GM12873 (cell line): ENCODE measurements around the gene DOCK8.
A peak's percentile ranks its signal among the peaks of the same experiment; 100 is the strongest.

Experiments
- TF ChIP-seq, protein P1 (sequence below): IDR thresholded peaks from 2 replicates; pipeline ENCODE4 v1.5.1; 2012; ENCODE audit warnings: low read depth, mild to moderate bottlenecking, moderate library complexity, low read length, control low read depth; ENCODE audit not compliant: insufficient read depth; ENCODE audit errors: missing control alignments

The DOCK8 gene

DNA sequence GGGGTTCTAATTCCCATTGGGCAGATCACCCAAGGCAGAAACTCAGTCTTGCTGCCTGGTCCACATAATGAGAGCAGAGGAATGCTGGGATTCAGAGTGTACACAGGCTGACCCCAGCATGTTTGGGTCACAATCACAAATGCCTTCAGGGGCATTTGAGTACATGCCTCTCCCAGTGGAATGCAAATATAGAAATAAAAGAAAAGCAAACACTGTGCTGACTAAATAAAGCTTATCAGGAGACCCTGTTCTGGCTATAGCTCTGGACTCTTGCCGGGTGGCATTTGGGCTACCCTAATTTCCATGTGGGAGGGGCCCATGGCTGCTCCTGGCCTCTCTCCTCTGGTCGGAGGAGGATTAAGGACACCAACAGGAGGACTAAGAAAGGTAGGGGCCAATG, 121.4 kb downstream of the DOCK8 start:
- TF ChIP-seq, protein P1, sequence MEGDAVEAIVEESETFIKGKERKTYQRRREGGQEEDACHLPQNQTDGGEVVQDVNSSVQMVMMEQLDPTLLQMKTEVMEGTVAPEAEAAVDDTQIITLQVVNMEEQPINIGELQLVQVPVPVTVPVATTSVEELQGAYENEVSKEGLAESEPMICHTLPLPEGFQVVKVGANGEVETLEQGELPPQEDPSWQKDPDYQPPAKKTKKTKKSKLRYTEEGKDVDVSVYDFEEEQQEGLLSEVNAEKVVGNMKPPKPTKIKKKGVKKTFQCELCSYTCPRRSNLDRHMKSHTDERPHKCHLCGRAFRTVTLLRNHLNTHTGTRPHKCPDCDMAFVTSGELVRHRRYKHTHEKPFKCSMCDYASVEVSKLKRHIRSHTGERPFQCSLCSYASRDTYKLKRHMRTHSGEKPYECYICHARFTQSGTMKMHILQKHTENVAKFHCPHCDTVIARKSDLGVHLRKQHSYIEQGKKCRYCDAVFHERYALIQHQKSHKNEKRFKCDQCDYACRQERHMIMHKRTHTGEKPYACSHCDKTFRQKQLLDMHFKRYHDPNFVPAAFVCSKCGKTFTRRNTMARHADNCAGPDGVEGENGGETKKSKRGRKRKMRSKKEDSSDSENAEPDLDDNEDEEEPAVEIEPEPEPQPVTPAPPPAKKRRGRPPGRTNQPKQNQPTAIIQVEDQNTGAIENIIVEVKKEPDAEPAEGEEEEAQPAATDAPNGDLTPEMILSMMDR, result no peak

DNA sequence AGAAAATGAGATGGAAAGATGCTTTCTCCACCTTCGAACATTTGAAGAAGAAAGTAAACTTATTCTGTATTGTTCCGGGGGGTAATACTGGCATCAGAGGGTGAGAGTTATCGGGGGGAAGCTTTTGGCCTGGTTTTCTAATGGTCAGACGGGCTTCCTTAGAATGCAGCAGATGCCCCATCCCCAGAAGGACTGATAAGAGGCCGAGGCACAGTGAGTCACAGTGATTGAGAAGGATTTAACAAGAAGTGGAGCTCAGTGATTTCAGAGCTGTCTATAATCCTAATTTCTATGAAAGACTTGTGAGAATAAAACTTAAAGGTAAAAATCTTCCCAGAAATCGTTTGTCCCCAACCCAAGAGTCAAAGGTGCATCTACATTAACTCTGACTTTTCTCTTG, 123.9 kb downstream of the DOCK8 start:
- TF ChIP-seq, protein P1, result no peak

DNA sequence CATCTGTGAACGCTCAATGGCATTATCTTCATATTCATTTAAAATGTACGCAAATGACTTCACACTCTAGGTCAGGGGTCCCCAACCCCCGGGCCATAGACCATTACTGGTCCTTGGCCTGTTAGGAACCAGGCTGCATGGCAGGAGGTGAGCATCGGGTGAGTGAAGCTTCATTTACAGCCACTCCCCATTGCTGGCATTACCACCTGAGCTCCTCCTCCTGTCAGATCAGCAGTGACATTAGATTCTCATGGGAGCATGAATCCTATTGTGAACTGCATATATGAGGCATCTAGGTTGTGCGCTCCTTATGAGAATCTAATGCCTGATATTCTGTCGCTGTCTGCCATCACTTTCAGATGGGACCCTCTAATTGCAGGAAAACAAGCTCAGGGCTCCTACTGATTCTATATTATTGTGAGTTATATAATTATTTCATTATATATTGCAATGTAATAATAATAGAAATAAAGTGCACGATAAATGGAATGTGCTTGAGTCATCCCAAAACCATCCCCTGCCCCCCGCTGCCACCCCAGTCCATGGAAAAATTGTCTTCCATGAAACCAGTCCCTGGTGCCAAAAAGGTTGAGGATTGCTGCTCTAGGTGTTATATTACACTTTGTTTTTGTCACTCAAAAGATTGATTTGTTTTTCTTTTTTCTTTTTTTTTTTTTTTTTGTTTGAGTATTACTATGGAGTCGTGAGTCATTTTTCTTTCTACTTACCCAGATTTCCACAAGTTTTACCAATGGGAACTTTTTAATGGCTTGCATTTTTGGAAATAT, 127.2 kb downstream of the DOCK8 start:
- TF ChIP-seq, protein P1, result no peak

DNA sequence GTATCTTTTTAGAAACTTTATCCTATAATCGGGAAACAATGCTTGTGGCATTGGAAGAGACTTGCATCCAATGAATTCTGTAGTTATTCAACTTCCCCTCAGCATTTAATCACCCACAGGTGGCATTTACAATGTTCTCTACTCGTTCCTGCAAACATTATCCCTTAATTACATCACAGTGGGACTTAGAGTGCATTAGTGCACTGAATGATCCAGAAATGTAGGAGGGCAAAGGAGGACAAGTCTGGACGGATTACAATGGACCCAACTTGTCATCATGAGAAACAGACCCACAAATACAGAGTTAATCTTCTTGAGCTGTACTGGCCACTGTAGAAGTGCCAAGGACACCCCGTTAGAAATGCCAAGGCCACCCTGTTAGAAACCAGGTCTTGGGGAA, 129.1 kb downstream of the DOCK8 start:
- TF ChIP-seq, protein P1, result no peak

DNA sequence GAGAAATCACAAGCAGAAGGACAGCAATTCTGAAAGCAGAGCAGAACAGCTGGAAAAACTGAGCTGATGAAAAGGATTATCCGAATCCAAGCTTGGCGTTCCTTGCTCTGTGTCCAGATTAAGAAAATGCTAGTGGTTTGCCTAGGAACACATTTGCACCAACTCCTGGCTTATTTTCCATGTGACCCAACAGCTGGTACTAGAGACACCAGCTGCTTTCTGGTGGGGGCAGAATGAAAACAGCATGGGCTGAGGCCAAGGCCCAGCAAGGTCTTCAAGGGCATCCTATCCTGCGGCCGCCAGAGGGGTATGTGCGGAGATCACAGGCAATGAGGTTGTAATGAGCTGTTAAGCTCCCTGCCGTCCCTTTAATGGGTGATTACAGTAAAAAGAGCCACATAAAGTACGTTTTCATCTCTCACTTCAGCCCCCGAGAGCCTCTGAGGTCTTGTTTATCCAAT, 131.5 kb downstream of the DOCK8 start:
- TF ChIP-seq, protein P1, result no peak

DNA sequence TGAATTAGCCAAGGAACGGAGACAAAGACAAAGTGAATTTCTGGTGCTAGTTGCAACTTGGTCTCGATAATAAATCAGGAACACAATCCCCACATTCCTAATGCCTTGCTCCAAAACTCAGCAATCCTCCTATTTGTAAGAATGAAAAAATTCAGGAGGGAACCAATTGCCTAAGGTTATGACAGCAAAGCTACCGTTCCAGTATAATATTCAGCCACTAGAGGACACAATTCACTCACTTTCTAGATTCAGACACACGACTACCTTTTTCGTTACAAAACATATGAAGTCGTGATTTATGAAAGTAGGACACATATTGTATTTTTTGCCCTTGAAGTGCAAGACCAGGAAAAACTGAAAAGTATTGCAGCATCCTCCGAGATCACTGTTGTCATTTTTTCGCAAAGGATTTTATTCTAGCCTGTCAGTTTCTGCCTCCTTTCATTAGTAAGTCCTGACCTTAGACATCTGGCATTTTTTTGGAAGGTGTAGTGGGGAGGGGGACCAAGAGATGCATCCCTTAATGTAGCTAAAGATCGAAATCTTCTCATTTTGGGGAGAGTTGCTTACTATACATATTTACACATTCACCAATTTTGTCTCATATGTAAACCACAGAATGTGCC, 133.1 kb downstream of the DOCK8 start:
- TF ChIP-seq, protein P1, result peak; percentile 34

DNA sequence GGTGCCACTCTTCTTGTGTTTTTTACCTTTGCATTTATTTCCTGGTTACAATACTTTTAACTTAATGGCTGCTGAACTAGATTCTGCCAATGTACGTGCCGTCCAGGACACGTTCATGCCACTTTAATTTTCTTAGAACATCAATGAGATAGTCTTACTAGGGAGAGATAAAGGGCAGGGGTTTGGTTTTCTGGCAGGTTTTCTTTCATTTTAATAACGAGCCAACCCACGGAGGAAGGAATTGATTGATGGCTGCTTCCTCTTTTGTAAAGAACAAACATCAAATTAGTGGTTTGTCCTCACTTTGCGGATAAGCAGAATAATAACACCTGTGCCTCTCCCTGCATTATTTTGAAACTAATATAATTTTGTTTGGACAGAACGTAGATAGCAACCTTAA, 135.7 kb downstream of the DOCK8 start:
- TF ChIP-seq, protein P1, result no peak
